Esophagus (tissue), 2 donors: ENCODE results near the gene ABCC1. TPM values are rescaled to one million over a fixed set of nuclear protein-coding genes. Genes with fewer than 3 reads are reported as not detected.

Experiments used
- H3K27ac ChIP-seq, 2 donors: one replicate each; pipeline ENCODE4 v1.5.1; 2013; ENCODE audit warnings: low read depth in 2 of 2, mild to moderate bottlenecking in 2 of 2, inconsistent platforms in 1 of 2, low read length in 1 of 2, moderate library complexity in 1 of 2
- H3K27me3 ChIP-seq, 2 donors: one replicate each; pipeline ENCODE4 v1.6.1; 2013; ENCODE audit warnings: low read length in 2 of 2, control low read depth in 1 of 2, mild to moderate bottlenecking in 1 of 2; ENCODE audit not compliant: insufficient read depth in 2 of 2, control insufficient read depth in 1 of 2
- H3K36me3 ChIP-seq, 2 donors: one replicate each; pipeline ENCODE4 v1.6.1; 2013; ENCODE audit warnings: low read length in 1 of 2; ENCODE audit not compliant: control insufficient read depth in 2 of 2, insufficient read depth in 2 of 2
- H3K4me1 ChIP-seq, 2 donors: one replicate each; pipeline ENCODE4 v1.6.1; 2013; ENCODE audit warnings: low read length in 1 of 2; ENCODE audit not compliant: control insufficient read depth in 2 of 2, insufficient read depth in 2 of 2
- H3K4me3 ChIP-seq, 2 donors: one replicate each; pipeline ENCODE4 v1.5.1; 2013; ENCODE audit warnings: low read length in 2 of 2, mild to moderate bottlenecking in 2 of 2, low read depth in 1 of 2, moderate library complexity in 1 of 2
- H3K9me3 ChIP-seq, 2 donors: one replicate each; pipeline ENCODE4 v1.6.1; 2013; ENCODE audit warnings: mild to moderate bottlenecking in 2 of 2, low read depth in 1 of 2, low read length in 1 of 2, moderate library complexity in 1 of 2; ENCODE audit not compliant: control insufficient read depth in 2 of 2, insufficient read depth in 1 of 2
- WGBS, 2 donors: extraction: QIAGEN DNeasy Blood & Tissue Kit; methylation state at CpG; one replicate each; pipeline ENCODE4 v1.1.7; 2013; 5-methylcytosine and 5-hydroxymethylcytosine counted together
- polyA plus RNA-seq, 2 donors: library from polyadenylated mRNA; stranded (reverse); fragments of 200-250 nt; gene quantifications; one replicate each; pipeline ENCODE4 v1.2.3, GENCODE V29; 2013
- donor health status: healthy with polysubstance abuse.
- donor health status: Bipolar disorder and iron deficiency.

Gene ABCC1
- polyA plus RNA-seq, 2 donors = 14.8 to 21.8 TPM

GRCh38 chr16:16127469-16128116, 178.2 kb downstream of the ABCC1 start:
- Histone ChIP-seq H3K9me3 (peaks cover 0 to 9% of the 10 kb centered on the region in 2 donors), H3K27ac (peak overlapping the region; percentile 68 to 75), H3K4me1 (no peaks in the 10 kb centered on the region), H3K36me3 (peaks cover 11 to 32% of the 10 kb centered on the region in 2 donors), H3K27me3 (no peaks in the 10 kb centered on the region), H3K4me3 (no peak overlapping the region)
- 34 to 42% methylated on average over 11 of the region's 11 CpGs for WGBS, 2 donors

- peak overlapping the region in 1 of 2 donors; percentile 11 for H3K27ac ChIP-seq
- no peaks in the 10 kb centered on the region for H3K9me3 ChIP-seq
- no peaks in the 10 kb centered on the region for H3K27me3 ChIP-seq
- 87 to 93% methylated on average over 3 of the region's 3 CpGs for WGBS, 2 donors
- H3K4me1 ChIP-seq = no peaks in the 10 kb centered on the region
- peaks cover 5 to 28% of the 10 kb centered on the region in 2 donors for H3K36me3 ChIP-seq
- H3K4me3 ChIP-seq = no peak overlapping the region
These were observed 181.8 kb downstream of the ABCC1 start for GRCh38 chr16:16131204-16131603.

- no peaks in the 10 kb centered on the region for H3K9me3 ChIP-seq
- no peak overlapping the region for H3K4me3 ChIP-seq
- H3K36me3 ChIP-seq = peaks cover 10 to 33% of the 10 kb centered on the region in 2 donors
- 96% methylated on average over 15 of the region's 15 CpGs for WGBS, 2 donors
- no peaks in the 10 kb centered on the region for H3K27me3 ChIP-seq
- H3K27ac ChIP-seq = no peak overlapping the region
- no peaks in the 10 kb centered on the region for H3K4me1 ChIP-seq
These were observed 182.2 kb downstream of the ABCC1 start for GRCh38 chr16:16131659-16132058.

- Histone ChIP-seq H3K4me1 (no peaks in the 10 kb centered on the region), H3K9me3 (no peaks in the 10 kb centered on the region), H3K27ac (no peak overlapping the region), H3K4me3 (no peak overlapping the region), H3K27me3 (no peaks in the 10 kb centered on the region), H3K36me3 (peaks cover 27 to 53% of the 10 kb centered on the region in 2 donors)
- 94% methylated on average over 21 of the region's 21 CpGs for WGBS, 2 donors
These were observed 184.7 kb downstream of the ABCC1 start for GRCh38 chr16:16133943-16134604.

GRCh38 chr16:16136588-16136987, 187.2 kb downstream of the ABCC1 start:
- Histone ChIP-seq H3K36me3 (peaks cover 33 to 54% of the 10 kb centered on the region in 2 donors), H3K27ac (no peak overlapping the region), H3K27me3 (no peaks in the 10 kb centered on the region), H3K4me3 (no peak overlapping the region), H3K4me1 (no peaks in the 10 kb centered on the region), H3K9me3 (no peaks in the 10 kb centered on the region)
- 94 to 97% methylated on average over 6 of the region's 6 CpGs for WGBS, 2 donors

GRCh38 chr16:16137110-16137509, 187.7 kb downstream of the ABCC1 start:
- Histone ChIP-seq H3K27ac (no peak overlapping the region), H3K27me3 (no peaks in the 10 kb centered on the region), H3K4me3 (no peak overlapping the region), H3K9me3 (no peaks in the 10 kb centered on the region), H3K36me3 (peaks cover 36 to 51% of the 10 kb centered on the region in 2 donors), H3K4me1 (no peaks in the 10 kb centered on the region)
- WGBS, 2 donors = 69 to 73% methylated on average over 8 of the region's 8 CpGs

- WGBS, 2 donors = 96 to 97% methylated on average over 15 of the region's 15 CpGs
- H3K36me3 ChIP-seq = peaks cover 36 to 48% of the 10 kb centered on the region in 2 donors
- no peaks in the 10 kb centered on the region for H3K27me3 ChIP-seq
- H3K9me3 ChIP-seq = no peaks in the 10 kb centered on the region
- H3K4me3 ChIP-seq = no peak overlapping the region
- no peak overlapping the region for H3K27ac ChIP-seq
- no peaks in the 10 kb centered on the region for H3K4me1 ChIP-seq
These were observed 188.7 kb downstream of the ABCC1 start for GRCh38 chr16:16138034-16138635.

- Histone ChIP-seq H3K4me3 (no peak overlapping the region), H3K9me3 (no peaks in the 10 kb centered on the region), H3K4me1 (no peaks in the 10 kb centered on the region), H3K36me3 (peaks cover 34 to 46% of the 10 kb centered on the region in 2 donors), H3K27me3 (no peaks in the 10 kb centered on the region), H3K27ac (no peak overlapping the region)
- 94 to 97% methylated on average over 10 of the region's 10 CpGs for WGBS, 2 donors
These were observed 189.6 kb downstream of the ABCC1 start for GRCh38 chr16:16139061-16139460.

- H3K4me1 ChIP-seq = no peaks in the 10 kb centered on the region
- 95 to 97% methylated on average over 7 of the region's 7 CpGs for WGBS, 2 donors
- H3K4me3 ChIP-seq = no peak overlapping the region
- peaks cover 31 to 42% of the 10 kb centered on the region in 2 donors for H3K36me3 ChIP-seq
- H3K9me3 ChIP-seq = no peaks in the 10 kb centered on the region
- H3K27me3 ChIP-seq = no peaks in the 10 kb centered on the region
- H3K27ac ChIP-seq = no peak overlapping the region
These were observed 190.4 kb downstream of the ABCC1 start for GRCh38 chr16:16139806-16140205.
